SK-MEL-5 (cell line): ENCODE measurements around the gene FGF18. TPM values are rescaled to one million over a fixed set of nuclear protein-coding genes. Genes with fewer than 3 reads are reported as not detected.
A peak's percentile ranks its signal among the peaks of the same experiment; 100 is the strongest.
"Not testable (repeated sequence)": the region's sequence is repeated elsewhere in the genome, so short reads cannot be mapped to it uniquely, and the experiment has no call there.

Experiments
- DNase-seq: peaks from one replicate; pipeline ENCODE4 v3.0.0-alpha.2; 2016; ENCODE audit warnings: low read depth, low spot score
- in situ Hi-C: cut with HindIII; loops from 2 replicates; pipeline ENCODE4 v1.10.0; 2016; ENCODE audit warnings: low sequenced_read_pairs, high pct_unique_total_duplicates, low pct_unique_long_range_greater_than_20kb
- total RNA-seq: library from RNA; depleted of rRNA; stranded (reverse); fragments of >200 nt; shearing (Covaris generic); gene quantifications from 2 replicates; pipeline ENCODE4 v1.2.3, GENCODE V29; 2014

Gene FGF18
- total RNA-seq, 1 experiment from 2014 or later = not detected

DNA sequence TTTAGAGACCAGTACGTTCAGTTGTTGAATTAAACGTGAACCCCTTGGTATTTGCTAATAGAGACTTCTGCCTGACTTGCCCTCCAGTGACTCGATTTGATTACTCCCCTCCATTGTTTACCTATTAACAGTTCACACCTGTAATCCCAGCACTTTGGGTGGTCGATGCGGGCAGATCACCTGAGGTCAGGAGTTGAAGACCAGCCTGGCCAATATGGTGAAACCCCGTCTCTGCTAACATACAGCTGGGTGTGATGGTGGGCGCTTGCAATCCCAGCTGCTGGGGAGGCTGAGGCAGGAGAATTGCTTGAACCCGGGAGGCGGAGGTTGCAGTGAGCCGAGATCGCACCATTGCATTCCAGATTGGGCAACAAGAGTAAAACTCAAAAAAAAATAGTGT, 22.9 kb upstream of the FGF18 start:
- DNase-seq, in situ Hi-C loops: not testable (repeated sequence)

DNA sequence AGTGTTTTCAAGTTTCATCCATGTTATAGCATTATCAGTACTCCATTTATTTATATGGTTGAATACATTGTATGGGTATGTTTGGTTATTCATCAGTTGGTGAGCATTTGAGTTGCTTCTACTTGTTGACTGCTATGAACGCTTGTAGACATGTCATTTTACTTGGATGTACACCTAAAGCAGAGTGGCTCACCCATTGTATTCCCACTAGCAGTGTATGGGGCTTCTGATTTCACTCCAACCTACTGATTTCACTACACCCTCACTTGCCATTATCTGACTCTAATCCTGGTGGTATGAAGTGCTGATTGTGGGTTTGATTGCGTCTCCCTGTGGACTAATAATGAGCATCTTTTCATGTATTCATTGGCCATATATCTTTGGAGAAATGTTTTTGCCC, 22.3 kb upstream of the FGF18 start:
- no peak for DNase-seq
- in situ Hi-C loops = no loop called here

DNA sequence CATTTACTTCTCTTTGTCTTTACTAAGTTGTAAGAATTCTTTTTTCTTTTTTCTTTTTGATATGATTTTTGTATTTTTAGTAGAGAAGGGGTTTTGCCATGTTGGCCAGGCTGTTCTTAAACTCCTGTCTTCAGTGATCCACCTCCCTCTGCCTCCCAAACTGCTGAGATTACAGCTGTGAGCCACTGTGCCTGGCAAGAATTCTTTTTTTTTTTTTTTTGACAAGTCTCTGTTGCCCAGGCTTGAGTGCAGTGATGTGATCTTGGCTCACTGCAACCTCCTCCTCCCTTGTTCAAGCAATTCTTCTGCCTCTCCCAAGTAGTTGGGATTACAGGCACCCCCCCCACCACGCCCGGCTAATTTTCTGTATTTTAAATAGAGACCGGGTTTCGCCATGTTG, 21.8 kb upstream of the FGF18 start:
- in situ Hi-C loops = no loop called here
- DNase-seq = no peak

DNA sequence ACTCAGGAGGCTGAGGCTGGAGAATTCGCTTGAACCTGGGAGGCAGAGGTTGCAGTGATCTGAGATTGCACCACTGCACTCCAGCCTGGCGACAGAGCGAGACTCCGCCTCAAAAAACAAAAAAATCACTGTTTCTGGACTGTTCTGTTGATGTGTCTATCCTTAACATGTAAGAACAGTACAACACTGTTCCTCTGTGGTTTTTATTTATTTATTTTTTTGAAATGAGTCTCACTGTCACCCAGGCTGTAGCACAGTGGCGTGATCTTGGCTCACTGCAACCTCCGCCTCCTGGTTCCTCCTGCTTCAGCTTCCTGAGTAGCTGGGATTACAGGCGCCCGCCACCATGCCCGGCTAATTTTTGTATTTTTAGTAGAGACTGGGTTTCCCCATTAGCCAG, 20.8 kb upstream of the FGF18 start:
- in situ Hi-C loops = not testable (repeated sequence)
- peak; percentile 75 for DNase-seq

DNA sequence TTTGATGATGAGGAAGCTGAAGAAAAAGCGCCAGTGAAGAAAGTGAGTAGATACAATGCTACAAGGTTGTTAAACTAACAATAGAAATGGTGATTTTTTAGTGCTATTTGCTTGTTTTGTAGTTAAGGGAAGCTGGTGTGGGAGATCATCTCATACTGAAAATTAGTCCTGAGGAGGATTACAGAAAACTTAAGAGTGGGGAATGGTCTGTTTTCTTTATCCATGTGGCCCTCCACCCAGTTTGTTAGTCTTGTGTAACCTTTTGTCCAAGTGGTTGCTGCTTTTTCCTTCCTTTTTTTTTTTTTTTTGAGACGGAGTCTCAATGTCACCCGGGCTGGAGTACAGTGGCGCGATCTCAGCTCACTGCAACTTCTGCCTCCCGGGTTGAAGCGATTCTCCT, 19.3 kb upstream of the FGF18 start:
- in situ Hi-C loops = no loop called here
- no peak for DNase-seq

DNA sequence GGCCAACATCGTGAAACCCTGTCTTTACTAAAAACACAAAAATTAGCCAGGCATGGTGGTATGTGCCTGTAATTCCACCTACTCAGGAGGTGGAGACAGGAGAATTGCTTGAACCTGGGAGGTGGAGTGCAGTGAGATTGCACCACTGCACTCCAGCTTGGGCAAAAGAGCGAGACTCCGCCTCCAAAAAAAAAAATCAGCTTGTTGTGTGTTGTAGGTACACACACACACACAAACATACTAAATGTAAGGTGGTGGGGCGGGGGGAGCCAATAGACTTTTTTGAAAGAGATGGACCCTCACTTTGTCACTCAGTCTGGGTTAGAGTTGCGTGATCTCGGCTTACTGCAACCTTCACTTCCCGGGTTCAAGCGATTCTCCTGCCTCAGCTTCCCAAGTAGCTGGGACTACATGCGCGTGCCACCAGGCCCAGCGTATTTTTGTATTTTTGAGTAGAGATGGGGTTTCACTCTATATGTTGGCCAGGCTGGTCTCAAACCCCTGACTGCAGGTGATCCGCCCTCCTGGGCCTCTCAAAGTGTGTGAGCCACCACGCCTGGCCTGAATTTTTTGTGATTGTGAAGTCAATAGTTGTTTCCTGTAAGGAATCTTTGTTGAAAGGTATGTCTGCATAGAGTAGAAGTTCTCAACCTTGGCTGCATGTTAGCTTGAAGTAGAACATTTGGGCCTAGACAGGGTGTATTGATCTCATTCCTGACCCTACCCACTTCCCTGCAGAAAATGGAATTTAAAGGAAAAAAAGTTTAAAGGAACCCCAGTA, 18.1 kb upstream of the FGF18 start:
- DNase-seq = no peak
- in situ Hi-C loops = no loop called here

DNA sequence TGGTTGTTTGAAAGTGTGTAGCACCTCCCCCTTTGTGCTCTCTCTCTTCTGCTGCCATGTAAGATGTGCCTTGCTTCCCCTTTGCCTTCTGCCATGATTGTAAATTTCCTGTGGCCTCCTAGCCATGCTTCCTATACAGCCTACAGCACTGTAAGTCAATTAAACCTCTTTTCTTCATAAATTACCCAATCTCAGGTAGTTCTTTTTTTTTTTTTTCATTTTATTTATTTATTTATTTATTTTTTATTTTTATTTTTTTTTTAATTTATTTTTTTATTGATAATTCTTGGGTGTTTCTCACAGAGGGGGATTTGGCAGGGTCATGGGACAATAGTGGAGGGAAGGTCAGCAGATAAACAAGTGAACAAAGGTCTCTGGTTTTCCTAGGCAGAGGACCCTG, 16.7 kb upstream of the FGF18 start:
- DNase-seq, in situ Hi-C loops: not testable (repeated sequence)

DNA sequence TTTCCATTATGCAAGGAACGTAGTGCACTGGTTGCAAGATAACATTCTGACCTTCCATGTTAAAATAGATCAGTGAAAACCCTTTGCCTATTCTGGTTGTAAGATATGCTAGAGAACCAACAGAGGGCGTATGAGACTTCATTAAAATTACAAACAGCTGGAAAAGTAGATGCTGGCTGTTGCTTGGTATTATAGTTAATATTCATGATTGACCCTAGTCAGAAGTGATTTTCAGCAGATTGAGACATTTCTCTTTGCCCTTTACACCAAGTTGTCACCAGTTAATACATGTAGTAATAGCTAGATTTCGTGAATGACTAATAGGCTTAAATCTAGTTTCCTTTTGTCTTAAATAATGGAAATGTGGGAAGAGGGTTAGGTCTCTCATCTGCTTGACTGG, 13.8 kb upstream of the FGF18 start:
- peak; percentile 57 for DNase-seq
- in situ Hi-C loops = no loop called here

DNA sequence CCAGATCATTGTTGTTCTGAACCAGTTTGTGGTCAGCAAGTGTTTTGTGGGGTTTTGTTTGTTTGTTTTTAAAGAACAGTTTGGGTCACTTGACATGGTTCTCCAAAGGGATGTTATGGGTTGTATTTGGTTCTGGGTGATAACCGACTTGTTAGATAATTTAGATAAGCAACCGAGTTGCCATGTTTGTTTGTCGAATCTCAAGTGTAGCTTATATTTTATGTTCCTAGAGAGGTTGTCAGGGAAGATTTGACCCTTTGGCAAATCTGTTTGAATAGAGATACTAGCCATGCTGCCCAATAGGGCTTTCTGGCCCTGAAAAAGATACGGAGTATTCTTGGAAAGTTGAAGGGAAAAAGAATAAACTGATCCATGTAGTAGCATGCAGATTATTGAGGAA, 12.2 kb upstream of the FGF18 start:
- in situ Hi-C loops = no loop called here
- DNase-seq = no peak

DNA sequence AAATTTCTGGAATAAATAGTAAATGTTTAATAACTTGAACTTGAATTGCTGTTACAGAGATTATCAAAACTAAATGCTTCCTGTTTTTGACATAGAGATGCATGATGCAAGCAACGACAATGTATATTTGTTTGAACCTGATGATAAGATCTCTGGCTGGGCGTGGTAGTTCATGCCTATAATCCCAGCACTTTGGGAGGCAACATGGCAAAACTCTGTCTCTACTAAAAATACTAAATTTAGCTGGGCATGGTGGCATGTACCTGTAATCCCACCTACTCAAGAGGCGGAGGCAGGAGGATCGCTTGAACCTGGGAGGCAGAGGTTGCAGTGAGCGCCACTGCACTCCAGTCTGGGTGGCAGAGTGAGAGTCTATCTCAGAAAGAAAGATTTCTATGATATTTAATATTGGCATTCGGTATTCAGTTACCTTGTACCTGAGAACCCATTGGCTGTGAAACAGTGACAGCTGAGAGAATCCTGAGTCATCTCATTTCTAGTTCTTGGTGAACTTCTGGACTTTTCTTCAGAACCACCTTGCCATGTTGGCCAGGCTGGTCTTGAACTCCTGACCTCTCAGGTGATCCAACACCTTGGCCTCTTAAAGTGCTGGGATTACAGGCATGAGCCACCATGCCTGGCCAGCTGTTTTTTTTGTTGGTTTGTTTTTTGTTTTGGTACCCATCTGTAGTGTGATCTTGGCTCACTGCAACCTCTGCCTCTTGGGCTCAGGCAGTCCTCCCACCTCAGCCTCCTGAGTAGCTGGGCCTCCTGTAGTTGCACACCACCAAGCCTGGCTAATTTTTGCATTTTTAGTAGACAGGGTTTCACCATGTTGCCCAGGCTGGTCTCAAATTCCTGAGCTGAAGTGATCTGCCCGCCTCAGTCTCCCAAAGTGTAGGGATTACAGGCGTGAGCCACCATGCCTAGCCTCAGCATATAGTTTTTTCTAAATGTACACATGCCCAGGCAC, 10.0 kb upstream of the FGF18 start:
- no peak for DNase-seq
- in situ Hi-C loops = no loop called here

DNA sequence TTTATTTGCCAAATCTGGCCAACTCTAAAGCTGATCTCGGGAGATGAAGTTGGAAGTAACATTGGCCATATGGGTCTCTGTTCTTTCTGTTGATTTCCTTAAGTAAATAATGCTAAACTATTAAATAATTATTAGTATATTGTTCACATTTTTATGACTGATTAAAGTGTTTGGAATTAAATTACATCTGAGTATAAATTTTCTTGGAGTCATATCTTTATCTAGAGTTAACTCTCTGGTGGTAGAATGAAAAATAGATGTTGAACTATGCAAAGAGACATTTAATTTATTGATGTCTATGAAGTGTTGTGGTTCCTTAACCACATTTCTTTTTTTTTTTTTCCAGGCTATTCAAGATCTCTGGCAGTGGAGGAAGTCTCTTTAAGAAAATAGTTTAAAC, 9.3 kb upstream of the FGF18 start:
- in situ Hi-C loops = no loop called here
- DNase-seq = no peak

DNA sequence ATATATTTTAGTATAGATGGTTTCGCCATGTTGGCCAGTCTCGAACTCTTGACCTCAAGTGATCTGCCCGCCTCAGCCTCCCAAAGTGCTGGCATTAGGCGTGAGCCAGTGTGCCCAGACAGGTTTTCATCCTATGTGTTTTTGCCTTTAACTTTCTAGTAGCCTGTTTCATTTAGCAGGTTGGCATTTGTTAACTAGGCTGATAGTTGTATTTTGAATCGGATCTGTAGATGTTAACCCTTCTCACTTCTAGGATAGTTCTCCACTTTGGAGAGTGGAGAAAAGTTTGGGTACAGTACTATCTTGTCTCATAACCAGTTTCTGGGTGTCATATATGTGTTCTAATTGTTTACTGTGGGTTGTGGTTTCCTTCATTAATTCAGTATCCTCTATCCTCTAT, 7.3 kb upstream of the FGF18 start:
- no peak for DNase-seq
- in situ Hi-C loops = no loop called here

DNA sequence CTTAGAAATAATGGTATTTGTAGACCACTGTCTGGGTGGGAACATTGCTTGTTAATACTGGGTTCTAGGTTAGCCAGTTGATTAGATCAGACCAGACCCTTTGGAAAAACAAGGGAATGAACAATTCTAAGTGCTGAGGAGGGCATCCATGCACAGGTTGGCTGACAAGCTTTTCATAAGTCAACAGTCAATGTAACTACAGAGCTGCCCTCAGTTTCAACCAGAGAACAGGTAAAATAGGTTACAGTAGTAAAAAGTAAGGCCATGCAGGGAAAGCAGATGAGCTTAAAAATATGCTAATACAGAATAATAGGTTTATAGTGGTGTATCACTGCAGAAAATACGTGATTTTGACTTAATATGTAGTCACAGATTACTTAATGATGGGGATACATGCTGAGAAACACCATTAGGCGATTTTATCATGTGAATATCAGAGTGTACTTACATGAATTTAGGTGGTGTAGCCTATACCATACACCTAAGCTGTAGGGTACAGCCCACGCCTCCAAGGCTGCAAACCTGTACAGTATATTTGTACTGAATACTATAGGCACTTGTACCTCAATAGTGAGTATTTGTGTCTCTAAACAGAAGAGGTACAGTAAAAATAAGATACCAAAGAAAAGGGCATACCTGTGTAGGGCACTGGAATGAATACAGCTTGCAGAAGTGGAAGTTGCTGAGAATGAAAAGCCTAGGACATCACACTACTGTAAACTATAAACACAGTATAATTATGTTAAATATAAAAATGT, 6.1 kb upstream of the FGF18 start:
- no peak for DNase-seq
- in situ Hi-C loops = no loop called here

DNA sequence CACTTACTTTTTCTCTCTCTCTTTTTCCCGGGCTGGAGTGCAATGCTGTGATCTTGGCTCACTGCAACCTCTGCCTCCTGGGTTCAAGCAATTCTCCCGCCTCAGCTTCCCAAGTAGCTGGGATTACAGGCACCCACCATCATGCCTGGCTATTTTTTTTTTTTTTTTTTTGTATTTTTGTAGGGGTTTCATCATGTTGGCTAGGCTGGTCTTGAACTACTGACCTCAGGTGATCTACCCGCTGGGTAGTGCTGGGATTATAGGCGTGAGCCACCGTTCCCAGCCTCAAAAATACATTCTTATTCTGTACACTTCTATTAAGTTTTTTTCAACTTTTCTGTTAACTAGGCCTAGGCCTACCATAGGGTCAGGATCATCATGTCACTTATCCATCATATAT, 5.5 kb upstream of the FGF18 start:
- DNase-seq, in situ Hi-C loops: not testable (repeated sequence)

DNA sequence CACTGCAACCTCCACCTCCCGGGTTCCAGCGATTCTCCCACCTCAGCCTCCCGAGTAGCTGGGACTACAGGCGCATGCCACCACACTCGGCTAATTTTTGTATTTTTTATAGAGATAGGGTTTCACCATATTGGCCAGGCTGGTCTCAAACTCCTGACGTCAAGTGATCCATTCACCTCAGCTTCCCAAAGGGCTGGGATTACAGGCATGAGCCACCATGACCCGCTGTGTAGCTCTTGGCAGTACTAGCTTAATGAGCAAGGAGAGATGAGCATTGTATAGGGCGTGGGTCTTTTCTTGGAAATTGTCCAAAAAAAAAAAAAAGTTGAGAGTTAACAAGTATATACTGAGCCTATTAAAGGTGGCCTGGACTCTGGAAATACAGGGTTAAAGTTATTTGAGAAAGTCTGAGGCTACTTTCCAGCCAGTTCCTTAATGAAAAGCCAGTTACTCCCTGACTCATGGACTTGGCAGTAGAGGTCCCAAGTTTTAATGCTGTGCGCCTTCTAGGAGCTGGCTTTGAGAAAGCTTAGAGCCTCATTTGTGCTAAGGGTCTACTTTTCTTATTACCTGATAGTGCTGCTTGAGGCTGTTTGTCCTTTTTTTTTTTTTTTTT, 4.2 kb upstream of the FGF18 start:
- peak; percentile 35 for DNase-seq

DNA sequence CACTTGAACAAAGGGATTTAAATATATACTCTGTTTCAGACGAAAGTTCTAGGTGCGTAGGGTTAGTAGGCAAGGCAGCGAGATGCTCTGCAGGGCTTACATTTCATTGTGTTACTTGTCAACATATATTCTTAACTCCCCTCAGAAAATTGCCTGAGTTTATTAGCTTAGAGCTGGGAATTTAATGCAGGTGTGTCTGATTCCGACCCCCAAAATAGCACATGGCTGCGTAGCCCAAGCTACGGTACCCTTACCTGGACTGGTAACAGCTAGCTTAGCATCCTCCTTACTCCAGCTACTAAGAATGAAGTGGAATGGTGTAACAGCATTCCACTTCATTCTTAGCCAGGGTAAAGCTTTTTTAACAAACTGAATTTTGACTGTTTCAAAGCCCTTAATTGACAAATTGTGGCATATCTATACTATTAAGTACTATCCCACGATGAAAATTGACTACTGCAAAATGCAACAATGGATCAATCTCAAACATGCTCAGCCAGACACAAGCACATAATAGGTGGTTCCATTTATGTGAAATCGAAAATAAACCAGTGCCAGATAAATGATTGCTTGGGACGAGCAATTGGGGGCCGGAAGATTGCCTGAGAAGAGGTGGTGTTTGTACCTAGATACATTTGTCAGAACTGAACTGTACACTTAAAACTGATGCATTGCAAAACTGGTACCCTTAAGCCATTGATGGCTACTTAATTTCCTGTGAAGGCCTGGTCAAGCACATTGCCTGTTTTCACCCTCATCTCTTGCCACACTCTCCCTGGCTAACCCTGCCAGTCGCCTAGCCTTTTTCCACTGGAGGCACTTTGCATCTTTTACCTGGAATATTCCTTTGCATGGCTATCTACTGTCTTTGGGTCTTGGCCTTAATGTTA, 3.0 kb upstream of the FGF18 start:
- DNase-seq = no peak
- in situ Hi-C loops = no loop called here

More for the DNA sequence above, 4.2 kb upstream of the FGF18 start:
- in situ Hi-C loops = no loop called here
